Ectodermal cell (in vitro differentiated cells): Measurements from ENCODE around the gene SUPT6H.

Experiments
- H3K27ac ChIP-seq: 2 replicates; pipeline ENCODE4 v1.7.0; 2013; ENCODE audit warnings: mild to moderate bottlenecking, low read depth, low read length; ENCODE audit not compliant: insufficient read depth, poor library complexity, severe bottlenecking
- H3K27me3 ChIP-seq: 2 replicates; pipeline ENCODE4 v1.7.0; 2013; ENCODE audit warnings: mild to moderate bottlenecking, low read length; ENCODE audit not compliant: insufficient read depth, control insufficient read depth, poor library complexity, severe bottlenecking
- H3K36me3 ChIP-seq: one replicate; pipeline ENCODE4 v1.7.0; 2013; ENCODE audit warnings: low read length; ENCODE audit not compliant: control insufficient read depth, insufficient read depth
- H3K4me1 ChIP-seq: one replicate; pipeline ENCODE4 v1.7.0; 2013; ENCODE audit warnings: low read length; ENCODE audit not compliant: control insufficient read depth, insufficient read depth
- H3K4me3 ChIP-seq: 2 replicates; pipeline ENCODE4 v1.7.0; 2013; ENCODE audit warnings: low read depth, low read length, control low read depth; ENCODE audit not compliant: insufficient read depth
- H3K9me3 ChIP-seq: 2 replicates; pipeline ENCODE4 v1.7.0; 2013; ENCODE audit warnings: mild to moderate bottlenecking, low read length, moderate library complexity; ENCODE audit not compliant: control insufficient read depth
- WGBS, 2 experiments: methylation state at CpG; one replicate each; pipeline ENCODE4 v1.1.7; 2013; ENCODE audit warnings: missing lambda C conversion rate in 2 of 2; 5-methylcytosine and 5-hydroxymethylcytosine counted together

SUPT6H gene

DNA sequence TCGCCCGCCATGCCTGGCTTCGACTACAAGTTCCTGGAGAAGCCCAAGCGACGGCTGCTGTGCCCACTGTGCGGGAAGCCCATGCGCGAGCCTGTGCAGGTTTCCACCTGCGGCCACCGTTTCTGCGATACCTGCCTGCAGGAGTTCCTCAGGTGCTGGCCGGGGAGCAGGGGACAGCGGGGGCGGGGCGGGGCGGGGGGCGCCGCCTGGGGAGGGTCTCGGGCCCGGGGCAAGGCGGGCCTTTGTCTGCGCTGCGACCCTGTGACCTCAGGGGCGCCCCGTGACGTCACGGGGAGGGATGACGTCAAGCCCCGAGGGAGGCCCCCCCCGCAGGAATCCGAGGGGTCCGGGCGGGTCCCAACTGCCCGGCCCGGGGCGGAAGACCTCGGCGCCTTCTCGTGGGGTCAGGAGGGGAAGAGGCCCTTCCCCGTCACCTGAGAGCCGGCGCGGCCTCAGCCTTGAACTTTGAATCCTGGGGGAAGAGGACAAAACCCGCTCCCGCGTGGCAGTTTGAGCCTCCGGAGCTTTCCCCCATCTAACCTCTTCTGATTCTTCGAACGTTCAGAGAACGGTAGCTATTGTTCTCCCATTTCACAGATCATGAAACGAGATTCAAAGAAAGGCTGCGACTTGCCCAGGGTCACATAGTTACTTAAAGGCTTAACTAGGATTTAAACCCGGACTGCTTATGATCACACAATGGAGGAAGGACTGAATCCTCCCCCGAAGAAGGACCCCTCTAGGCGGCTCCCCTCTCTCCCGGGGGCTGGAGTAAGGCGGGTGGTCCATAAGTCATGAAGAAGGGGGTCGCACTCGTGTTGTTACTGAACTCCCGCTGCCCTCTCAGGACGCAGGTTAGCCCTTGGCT, 82.3 kb downstream of the SUPT6H start:
- Histone ChIP-seq H3K27me3 (no peaks in the 10 kb centered on the region), H3K4me3 (peak overlapping the region; percentile 60), H3K36me3 (peaks cover 17% of the 10 kb centered on the region), H3K27ac (peak overlapping the region; percentile 100), H3K4me1 (peaks cover 27% of the 10 kb centered on the region), H3K9me3 (no peaks in the 10 kb centered on the region)
- 0% methylated on average over 61 of the region's 61 CpGs for WGBS, 2 experiments

DNA sequence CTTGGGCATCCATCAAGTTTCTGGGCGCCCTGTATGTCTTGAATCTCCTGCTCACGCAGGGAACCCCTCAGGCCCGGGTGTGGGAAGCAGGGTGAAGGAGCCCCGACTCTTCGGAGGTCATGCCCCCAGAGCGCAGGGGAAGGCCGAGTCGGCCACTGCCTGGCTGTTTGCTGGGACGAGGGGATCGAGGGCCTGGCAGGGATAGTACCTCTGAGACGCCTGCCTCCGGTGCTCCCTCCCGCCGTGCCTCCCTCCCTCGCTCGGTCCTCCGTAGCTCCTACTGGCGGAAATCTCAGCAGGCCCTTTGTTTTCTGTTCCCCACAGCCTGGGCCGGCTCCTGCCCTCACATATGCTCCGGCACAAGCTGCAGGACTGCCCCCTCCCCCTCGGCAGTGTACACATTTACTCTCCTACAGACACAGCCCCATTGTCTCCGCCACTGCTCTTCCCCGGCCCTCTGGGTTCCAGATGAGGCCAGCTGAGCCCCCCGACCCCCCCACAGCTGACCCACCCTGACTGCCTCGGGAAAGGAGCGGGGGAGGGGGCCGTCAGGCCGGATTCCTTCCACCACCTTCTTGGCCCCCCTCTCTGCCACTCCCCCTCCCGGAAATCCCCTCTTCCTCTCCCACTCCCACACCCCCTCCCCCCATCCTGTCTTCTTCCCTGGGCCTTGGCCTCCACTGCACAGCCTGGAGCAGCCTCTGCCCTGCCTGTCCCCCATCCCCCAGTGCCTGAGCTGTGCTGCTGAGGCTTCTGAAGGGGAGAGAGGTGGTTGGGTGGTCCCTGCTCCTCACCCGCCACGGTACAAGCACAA, 83.2 kb downstream of the SUPT6H start:
- H3K4me1 ChIP-seq = peaks cover 27% of the 10 kb centered on the region
- H3K27ac ChIP-seq = peak overlapping the region; percentile 100
- no peaks in the 10 kb centered on the region for H3K9me3 ChIP-seq
- peak overlapping the region; percentile 60 for H3K4me3 ChIP-seq
- no peaks in the 10 kb centered on the region for H3K27me3 ChIP-seq
- peaks cover 18% of the 10 kb centered on the region for H3K36me3 ChIP-seq
- WGBS, 2 experiments = 1% methylated on average over 31 of the region's 31 CpGs

DNA sequence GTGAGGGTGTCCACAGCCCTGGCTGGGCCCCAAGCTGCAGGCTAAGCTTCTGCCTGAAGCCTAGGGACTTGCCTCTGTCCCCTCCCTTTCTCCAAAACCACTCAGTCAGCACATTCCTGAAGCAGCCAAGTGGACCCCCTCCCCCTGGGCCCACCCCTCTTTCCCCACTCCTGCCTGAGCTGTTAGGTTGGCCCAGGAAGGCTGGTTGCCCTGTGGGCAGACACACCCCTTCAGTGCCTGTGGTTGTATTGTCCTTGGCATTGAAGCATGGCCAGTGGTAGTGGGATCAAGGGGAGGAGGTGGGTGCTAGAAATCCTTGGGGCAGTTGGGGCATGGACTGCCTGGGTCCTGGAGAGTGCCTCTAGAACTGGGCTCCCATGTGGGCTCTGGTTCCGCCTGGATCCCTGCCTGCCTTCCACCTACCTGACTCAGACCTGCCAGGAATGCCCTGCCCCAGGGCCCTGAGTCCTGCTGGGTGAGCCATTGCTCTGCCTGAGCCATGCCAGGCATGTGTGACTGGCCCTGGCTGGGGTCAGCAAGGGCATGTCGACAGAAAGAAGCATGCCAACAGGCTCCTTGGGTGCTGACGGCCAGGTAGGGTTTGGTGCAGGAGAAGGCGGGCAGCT, 83.9 kb downstream of the SUPT6H start:
- Histone ChIP-seq H3K36me3 (peaks cover 25% of the 10 kb centered on the region), H3K4me1 (peaks cover 27% of the 10 kb centered on the region), H3K27me3 (no peaks in the 10 kb centered on the region), H3K27ac (peak overlapping the region; percentile 100), H3K9me3 (no peaks in the 10 kb centered on the region), H3K4me3 (peak overlapping the region; percentile 60)
- WGBS, 2 experiments = 78 to 80% methylated on average over 4 of the region's 4 CpGs

DNA sequence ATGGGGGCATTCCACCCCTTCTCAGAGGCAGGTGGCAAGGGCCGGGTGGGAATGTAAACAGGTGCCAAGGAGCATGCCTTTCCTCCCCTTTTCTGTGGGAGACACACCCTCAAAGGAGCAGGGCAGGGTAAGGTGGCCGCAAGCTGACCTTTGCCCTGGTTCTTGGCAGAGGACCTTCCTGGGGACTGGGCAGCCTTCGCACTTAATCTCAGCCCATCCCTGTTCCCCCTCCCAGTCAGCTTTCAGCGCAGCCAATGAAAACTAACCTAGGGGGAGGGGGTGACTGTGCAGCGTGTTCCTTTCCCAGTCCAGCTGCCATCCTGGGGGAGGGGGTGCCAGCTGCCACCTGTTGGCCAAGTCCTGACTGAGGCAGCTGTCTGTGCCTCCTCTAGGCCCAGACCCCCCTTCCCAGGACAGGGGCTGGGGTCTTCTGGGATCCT, 84.6 kb downstream of the SUPT6H start:
- 52 to 57% methylated on average over 5 of the region's 5 CpGs for WGBS, 2 experiments
- Histone ChIP-seq H3K36me3 (peaks cover 31% of the 10 kb centered on the region), H3K4me3 (no peak overlapping the region), H3K27me3 (no peaks in the 10 kb centered on the region), H3K9me3 (no peaks in the 10 kb centered on the region), H3K27ac (peak overlapping the region; percentile 100), H3K4me1 (peaks cover 27% of the 10 kb centered on the region)

DNA sequence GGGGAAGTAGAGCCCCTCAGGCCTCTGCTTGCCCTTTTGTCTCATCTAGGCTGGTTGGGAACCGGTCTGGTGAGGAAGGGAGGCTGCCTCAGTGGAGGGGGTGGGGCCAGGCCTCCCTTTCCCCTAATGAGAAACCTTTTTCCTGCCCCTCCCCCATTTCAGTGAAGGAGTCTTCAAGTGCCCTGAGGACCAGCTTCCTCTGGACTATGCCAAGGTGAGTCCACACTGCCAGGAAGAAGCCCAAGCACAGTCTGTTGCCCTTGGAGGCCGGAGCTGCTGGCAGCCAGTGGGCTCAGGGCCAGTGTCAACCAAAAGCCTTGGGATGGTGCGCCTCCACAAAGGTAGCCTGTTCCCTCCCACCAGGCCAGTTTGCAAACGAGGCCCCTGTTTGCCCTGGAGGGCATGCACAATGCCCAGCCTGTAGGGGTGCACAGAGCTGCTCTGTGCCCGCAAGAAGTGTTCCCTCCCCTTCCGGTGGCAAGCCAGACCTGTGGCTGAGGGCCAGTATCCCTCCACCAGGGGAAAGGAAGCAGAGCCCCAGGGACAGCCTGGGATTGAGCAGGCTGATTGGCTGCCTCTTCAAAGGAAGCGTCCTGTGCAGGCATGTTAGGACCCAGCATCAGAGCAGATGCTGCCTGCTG, 85.2 kb downstream of the SUPT6H start:
- peak overlapping the region; percentile 100 for H3K27ac ChIP-seq
- no peak overlapping the region for H3K4me3 ChIP-seq
- 82 to 83% methylated on average over 7 of the region's 7 CpGs for WGBS, 2 experiments
- no peaks in the 10 kb centered on the region for H3K27me3 ChIP-seq
- H3K9me3 ChIP-seq = no peaks in the 10 kb centered on the region
- peaks cover 27% of the 10 kb centered on the region for H3K4me1 ChIP-seq
- H3K36me3 ChIP-seq = peaks cover 34% of the 10 kb centered on the region

DNA sequence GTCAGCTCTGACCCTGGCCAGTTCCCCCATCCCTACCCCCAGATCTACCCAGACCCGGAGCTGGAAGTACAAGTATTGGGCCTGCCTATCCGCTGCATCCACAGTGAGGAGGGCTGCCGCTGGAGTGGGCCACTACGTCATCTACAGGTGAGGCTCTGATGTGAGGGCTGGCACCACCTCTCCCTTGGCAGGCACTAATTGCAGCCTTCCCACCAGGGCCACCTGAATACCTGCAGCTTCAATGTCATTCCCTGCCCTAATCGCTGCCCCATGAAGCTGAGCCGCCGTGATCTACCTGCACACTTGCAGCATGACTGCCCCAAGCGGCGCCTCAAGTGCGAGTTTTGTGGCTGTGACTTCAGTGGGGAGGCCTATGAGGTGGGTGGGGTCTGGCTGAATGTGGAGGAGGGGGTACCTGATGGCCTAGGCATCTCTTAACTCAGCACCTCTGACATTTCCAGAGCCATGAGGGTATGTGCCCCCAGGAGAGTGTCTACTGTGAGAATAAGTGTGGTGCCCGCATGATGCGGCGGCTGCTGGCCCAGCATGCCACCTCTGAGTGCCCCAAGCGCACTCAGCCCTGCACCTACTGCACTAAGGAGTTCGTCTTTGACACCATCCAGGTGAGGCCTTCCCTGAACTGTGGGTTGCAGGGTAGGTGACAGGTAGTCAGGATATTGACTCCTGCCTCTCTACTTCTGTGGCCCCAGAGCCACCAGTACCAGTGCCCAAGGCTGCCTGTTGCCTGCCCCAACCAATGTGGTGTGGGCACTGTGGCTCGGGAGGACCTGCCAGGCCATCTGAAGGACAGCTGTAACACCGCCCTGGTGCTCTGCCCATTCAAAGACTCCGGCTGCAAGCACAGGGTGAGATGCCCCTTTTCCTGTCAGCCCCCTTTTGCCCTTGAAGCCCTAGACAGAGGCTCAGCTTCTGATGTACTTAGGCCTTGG, 86.1 kb downstream of the SUPT6H start:
- peaks cover 34% of the 10 kb centered on the region for H3K36me3 ChIP-seq
- WGBS, 2 experiments = 92 to 94% methylated on average over 18 of the region's 18 CpGs
- H3K27ac ChIP-seq = no peak overlapping the region
- peaks cover 24% of the 10 kb centered on the region for H3K4me1 ChIP-seq
- no peaks in the 10 kb centered on the region for H3K9me3 ChIP-seq
- no peaks in the 10 kb centered on the region for H3K27me3 ChIP-seq
- no peak overlapping the region for H3K4me3 ChIP-seq

DNA sequence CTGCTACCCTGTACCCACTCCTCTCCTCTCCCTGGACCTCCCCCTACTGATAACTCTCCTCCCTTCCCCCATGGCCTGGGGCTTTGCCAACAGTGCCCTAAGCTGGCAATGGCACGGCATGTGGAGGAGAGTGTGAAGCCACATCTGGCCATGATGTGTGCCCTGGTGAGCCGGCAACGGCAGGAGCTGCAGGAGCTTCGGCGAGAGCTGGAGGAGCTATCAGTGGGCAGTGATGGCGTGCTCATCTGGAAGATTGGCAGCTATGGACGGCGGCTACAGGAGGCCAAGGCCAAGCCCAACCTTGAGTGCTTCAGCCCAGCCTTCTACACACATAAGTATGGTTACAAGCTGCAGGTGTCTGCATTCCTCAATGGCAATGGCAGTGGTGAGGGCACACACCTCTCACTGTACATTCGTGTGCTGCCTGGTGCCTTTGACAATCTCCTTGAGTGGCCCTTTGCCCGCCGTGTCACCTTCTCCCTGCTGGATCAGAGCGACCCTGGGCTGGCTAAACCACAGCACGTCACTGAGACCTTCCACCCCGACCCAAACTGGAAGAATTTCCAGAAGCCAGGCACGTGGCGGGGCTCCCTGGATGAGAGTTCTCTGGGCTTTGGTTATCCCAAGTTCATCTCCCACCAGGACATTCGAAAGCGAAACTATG, 87.0 kb downstream of the SUPT6H start:
- no peaks in the 10 kb centered on the region for H3K27me3 ChIP-seq
- no peaks in the 10 kb centered on the region for H3K9me3 ChIP-seq
- H3K27ac ChIP-seq = no peak overlapping the region
- 95 to 96% methylated on average over 18 of the region's 18 CpGs for WGBS, 2 experiments
- peaks cover 34% of the 10 kb centered on the region for H3K36me3 ChIP-seq
- H3K4me1 ChIP-seq = peaks cover 19% of the 10 kb centered on the region
- no peak overlapping the region for H3K4me3 ChIP-seq

DNA sequence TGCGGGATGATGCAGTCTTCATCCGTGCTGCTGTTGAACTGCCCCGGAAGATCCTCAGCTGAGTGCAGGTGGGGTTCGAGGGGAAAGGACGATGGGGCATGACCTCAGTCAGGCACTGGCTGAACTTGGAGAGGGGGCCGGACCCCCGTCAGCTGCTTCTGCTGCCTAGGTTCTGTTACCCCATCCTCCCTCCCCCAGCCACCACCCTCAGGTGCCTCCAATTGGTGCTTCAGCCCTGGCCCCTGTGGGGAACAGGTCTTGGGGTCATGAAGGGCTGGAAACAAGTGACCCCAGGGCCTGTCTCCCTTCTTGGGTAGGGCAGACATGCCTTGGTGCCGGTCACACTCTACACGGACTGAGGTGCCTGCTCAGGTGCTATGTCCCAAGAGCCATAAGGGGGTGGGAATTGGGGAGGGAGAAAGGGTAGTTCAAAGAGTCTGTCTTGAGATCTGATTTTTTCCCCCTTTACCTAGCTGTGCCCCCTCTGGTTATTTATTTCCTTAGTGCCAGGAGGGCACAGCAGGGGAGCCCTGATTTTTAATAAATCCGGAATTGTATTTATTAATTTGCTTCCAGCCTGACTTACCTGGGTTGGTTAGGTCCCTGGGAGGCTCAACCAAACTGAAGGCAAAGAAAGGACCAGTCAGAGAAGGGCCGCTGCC, 87.6 kb downstream of the SUPT6H start:
- H3K36me3 ChIP-seq = peaks cover 34% of the 10 kb centered on the region
- H3K4me1 ChIP-seq = peaks cover 19% of the 10 kb centered on the region
- 68 to 73% methylated on average over 11 of the region's 11 CpGs for WGBS, 2 experiments
- H3K9me3 ChIP-seq = no peaks in the 10 kb centered on the region
- H3K27ac ChIP-seq = no peak overlapping the region
- H3K27me3 ChIP-seq = no peaks in the 10 kb centered on the region
- H3K4me3 ChIP-seq = no peak overlapping the region
